A549 (cell line): ENCODE results near the gene TPCN2.

ENCODE experiments used
- BHLHE40 ChIP-seq: IDR thresholded peaks from 2 replicates; pipeline ENCODE4 v1.6.1; 2012; ENCODE audit warnings: low read depth, low read length, inconsistent platforms
- EP300 ChIP-seq, 2 experiments: fragments of >200 bp; sonication (Bioruptor Twin); formaldehyde crosslinking; IDR thresholded peaks; 2 replicates in 1 of 2; 3 replicates in 1 of 2; pipeline ENCODE4 v1.6.1; 2016 to 2017
- MYC ChIP-seq: IDR thresholded peaks from 2 replicates; pipeline ENCODE4 v1.6.1; 2012; ENCODE audit warnings: mild to moderate bottlenecking, inconsistent platforms, low read length, improper control_type of control experiment, borderline replicate concordance
- POLR2A ChIP-seq: IDR thresholded peaks from 2 replicates; pipeline ENCODE4 v1.6.1; 2012; ENCODE audit warnings: mild to moderate bottlenecking, low read length
- RNF2 ChIP-seq: fragments of 200-600 bp; sonication (generic); IDR thresholded peaks from 2 replicates; pipeline ENCODE4 v1.6.1; 2016; ENCODE audit warnings: low read depth, mild to moderate bottlenecking, antibody characterized with exemption, moderate library complexity, borderline replicate concordance
- SMC3 ChIP-seq: fragments of >200 bp; sonication (Bioruptor Twin); formaldehyde crosslinking; IDR thresholded peaks from 3 replicates; pipeline ENCODE4 v1.6.1; 2018; ENCODE audit warnings: inconsistent platforms
- ZC3H11A ChIP-seq: fragments of 450-650 bp; IDR thresholded peaks from 2 replicates; pipeline ENCODE4 v1.6.1; 2014; ENCODE audit warnings: antibody characterized with exemption, mild to moderate bottlenecking
- ZNF302 ChIP-seq: fragments of 250-450 bp; sonication (Bioruptor Pico); IDR thresholded peaks from 2 replicates; pipeline ENCODE4 v1.9.0; 2021; ENCODE audit warnings: inconsistent platforms, mild to moderate bottlenecking, moderate library complexity
- TF ChIP-seq, protein P1 (sequence below): fragments of >200 bp; sonication (Bioruptor Twin); formaldehyde crosslinking; IDR thresholded peaks from 3 replicates; pipeline ENCODE4 v1.5.1; 2016
- TF ChIP-seq, protein P2 (sequence below): fragments of 200-600 bp; sonication (generic); IDR thresholded peaks from 2 replicates; pipeline ENCODE4 v1.6.1; 2016; ENCODE audit warnings: antibody characterized with exemption, mild to moderate bottlenecking, moderate library complexity
- TF ChIP-seq, protein P3 (sequence below): fragments of >200 bp; sonication (Bioruptor Twin); formaldehyde crosslinking; IDR thresholded peaks from 2 replicates; pipeline ENCODE4 v1.6.1; 2016
- TF ChIP-seq, protein P4 (sequence below): IDR thresholded peaks from 2 replicates; pipeline ENCODE4 v1.6.1; 2012
- TF ChIP-seq, protein P5 (sequence below): fragments of 150-350 bp; IDR thresholded peaks from 2 replicates; pipeline ENCODE4 v1.6.1; 2014; ENCODE audit warnings: low read depth, mild to moderate bottlenecking, low read length

DNA sequence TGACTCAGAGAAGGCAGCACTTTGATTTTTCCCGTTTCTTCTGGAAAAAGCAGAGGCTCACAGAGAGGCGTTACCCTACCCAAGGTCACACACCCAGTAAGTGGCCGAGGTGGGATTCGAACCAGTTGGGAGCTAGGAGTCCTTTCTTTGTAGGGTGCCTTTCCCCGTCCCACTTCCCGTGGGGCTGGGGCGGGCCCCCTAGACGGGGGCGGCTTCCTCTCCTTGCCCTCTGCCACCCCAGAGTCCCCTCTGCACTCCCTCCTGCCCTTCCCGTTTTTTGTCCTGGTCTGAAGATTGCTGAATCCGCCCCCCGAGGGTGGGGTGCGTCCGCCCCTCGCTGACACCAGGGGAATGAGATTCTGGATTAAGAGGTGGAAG lies 747 bp downstream of the TPCN2 start:
- TF ChIP-seq, protein P1, sequence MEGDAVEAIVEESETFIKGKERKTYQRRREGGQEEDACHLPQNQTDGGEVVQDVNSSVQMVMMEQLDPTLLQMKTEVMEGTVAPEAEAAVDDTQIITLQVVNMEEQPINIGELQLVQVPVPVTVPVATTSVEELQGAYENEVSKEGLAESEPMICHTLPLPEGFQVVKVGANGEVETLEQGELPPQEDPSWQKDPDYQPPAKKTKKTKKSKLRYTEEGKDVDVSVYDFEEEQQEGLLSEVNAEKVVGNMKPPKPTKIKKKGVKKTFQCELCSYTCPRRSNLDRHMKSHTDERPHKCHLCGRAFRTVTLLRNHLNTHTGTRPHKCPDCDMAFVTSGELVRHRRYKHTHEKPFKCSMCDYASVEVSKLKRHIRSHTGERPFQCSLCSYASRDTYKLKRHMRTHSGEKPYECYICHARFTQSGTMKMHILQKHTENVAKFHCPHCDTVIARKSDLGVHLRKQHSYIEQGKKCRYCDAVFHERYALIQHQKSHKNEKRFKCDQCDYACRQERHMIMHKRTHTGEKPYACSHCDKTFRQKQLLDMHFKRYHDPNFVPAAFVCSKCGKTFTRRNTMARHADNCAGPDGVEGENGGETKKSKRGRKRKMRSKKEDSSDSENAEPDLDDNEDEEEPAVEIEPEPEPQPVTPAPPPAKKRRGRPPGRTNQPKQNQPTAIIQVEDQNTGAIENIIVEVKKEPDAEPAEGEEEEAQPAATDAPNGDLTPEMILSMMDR, result no peak
- TF ChIP-seq RNF2 (no peak), POLR2A (no peak), ZNF302 (CRISPR knock-in tag) (no peak), SMC3 (no peak), EP300 (IDR thresholded peaks at IDR 0.05) (no peak), MYC (no peak), ZC3H11A (no peak), BHLHE40 (no peak)
- TF ChIP-seq, protein P2, sequence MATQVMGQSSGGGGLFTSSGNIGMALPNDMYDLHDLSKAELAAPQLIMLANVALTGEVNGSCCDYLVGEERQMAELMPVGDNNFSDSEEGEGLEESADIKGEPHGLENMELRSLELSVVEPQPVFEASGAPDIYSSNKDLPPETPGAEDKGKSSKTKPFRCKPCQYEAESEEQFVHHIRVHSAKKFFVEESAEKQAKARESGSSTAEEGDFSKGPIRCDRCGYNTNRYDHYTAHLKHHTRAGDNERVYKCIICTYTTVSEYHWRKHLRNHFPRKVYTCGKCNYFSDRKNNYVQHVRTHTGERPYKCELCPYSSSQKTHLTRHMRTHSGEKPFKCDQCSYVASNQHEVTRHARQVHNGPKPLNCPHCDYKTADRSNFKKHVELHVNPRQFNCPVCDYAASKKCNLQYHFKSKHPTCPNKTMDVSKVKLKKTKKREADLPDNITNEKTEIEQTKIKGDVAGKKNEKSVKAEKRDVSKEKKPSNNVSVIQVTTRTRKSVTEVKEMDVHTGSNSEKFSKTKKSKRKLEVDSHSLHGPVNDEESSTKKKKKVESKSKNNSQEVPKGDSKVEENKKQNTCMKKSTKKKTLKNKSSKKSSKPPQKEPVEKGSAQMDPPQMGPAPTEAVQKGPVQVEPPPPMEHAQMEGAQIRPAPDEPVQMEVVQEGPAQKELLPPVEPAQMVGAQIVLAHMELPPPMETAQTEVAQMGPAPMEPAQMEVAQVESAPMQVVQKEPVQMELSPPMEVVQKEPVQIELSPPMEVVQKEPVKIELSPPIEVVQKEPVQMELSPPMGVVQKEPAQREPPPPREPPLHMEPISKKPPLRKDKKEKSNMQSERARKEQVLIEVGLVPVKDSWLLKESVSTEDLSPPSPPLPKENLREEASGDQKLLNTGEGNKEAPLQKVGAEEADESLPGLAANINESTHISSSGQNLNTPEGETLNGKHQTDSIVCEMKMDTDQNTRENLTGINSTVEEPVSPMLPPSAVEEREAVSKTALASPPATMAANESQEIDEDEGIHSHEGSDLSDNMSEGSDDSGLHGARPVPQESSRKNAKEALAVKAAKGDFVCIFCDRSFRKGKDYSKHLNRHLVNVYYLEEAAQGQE, result no peak
- TF ChIP-seq, protein P3, sequence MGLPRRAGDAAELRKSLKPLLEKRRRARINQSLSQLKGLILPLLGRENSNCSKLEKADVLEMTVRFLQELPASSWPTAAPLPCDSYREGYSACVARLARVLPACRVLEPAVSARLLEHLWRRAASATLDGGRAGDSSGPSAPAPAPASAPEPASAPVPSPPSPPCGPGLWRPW, result no peak
- TF ChIP-seq, protein P4, sequence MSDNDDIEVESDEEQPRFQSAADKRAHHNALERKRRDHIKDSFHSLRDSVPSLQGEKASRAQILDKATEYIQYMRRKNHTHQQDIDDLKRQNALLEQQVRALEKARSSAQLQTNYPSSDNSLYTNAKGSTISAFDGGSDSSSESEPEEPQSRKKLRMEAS, result no peak
- TF ChIP-seq, protein P5, sequence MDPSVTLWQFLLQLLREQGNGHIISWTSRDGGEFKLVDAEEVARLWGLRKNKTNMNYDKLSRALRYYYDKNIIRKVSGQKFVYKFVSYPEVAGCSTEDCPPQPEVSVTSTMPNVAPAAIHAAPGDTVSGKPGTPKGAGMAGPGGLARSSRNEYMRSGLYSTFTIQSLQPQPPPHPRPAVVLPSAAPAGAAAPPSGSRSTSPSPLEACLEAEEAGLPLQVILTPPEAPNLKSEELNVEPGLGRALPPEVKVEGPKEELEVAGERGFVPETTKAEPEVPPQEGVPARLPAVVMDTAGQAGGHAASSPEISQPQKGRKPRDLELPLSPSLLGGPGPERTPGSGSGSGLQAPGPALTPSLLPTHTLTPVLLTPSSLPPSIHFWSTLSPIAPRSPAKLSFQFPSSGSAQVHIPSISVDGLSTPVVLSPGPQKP, result no peak
